Muscle of leg (tissue), 11 donors: ENCODE data around the gene FAM114A1. TPM values are rescaled to one million over a fixed set of nuclear protein-coding genes. Genes with fewer than 3 reads are reported as not detected.
"Not testable (repeated sequence)": the region's sequence is repeated elsewhere in the genome, so short reads cannot be mapped to it uniquely, and the experiment has no call there.

Source experiments
- DNase-seq: peaks from one replicate; pipeline ENCODE4 v3.0.0; 2013
- H3K27ac ChIP-seq: one replicate; pipeline ENCODE4 v1.5.1; 2013; ENCODE audit warnings: mild to moderate bottlenecking, low read length, control low read depth
- H3K27me3 ChIP-seq: one replicate; pipeline ENCODE4 v1.6.1; 2013; ENCODE audit warnings: low read length; ENCODE audit not compliant: control insufficient read depth, insufficient read depth
- H3K36me3 ChIP-seq: one replicate; pipeline ENCODE4 v1.6.1; 2013; ENCODE audit warnings: low read length; ENCODE audit not compliant: control insufficient read depth, insufficient read depth
- H3K4me1 ChIP-seq: one replicate; pipeline ENCODE4 v1.6.1; 2013; ENCODE audit warnings: low read length; ENCODE audit not compliant: control insufficient read depth, insufficient read depth
- H3K4me3 ChIP-seq: one replicate; pipeline ENCODE4 v1.5.1; 2013; ENCODE audit warnings: low read length, control low read depth
- H3K9me3 ChIP-seq: replicated peaks from 2 replicates; pipeline ENCODE4 v1.6.1; 2013; ENCODE audit warnings: low read depth, low read length; ENCODE audit not compliant: control insufficient read depth
- WGBS: methylation state at CpG from one replicate; pipeline ENCODE4 v1.1.5; 2013; ENCODE audit warnings: missing lambda C conversion rate; ENCODE audit not compliant: insufficient coverage; 5-methylcytosine and 5-hydroxymethylcytosine counted together
- polyA plus RNA-seq, 8 donors: library from polyadenylated mRNA; unstranded; fragments of 120-200 nt; gene quantifications; one replicate each; pipeline versions ENCODE4 v1.2.1 to v1.2.3, GENCODE V29; 2013; ENCODE audit warnings: inconsistent platforms in 1 of 8, low replicate concordance in 1 of 8; ENCODE audit not compliant: insufficient read length in 8 of 8, insufficient read depth in 1 of 8
- total RNA-seq: library from RNA; stranded (reverse); fragments of 120-200 nt; gene quantifications from one replicate; pipeline ENCODE4 v1.2.4, GENCODE V29; 2013

Gene FAM114A1
- total and polyA plus RNA-seq, 9 donors = 44.9 to 77.9 (median 54.2) TPM

DNA sequence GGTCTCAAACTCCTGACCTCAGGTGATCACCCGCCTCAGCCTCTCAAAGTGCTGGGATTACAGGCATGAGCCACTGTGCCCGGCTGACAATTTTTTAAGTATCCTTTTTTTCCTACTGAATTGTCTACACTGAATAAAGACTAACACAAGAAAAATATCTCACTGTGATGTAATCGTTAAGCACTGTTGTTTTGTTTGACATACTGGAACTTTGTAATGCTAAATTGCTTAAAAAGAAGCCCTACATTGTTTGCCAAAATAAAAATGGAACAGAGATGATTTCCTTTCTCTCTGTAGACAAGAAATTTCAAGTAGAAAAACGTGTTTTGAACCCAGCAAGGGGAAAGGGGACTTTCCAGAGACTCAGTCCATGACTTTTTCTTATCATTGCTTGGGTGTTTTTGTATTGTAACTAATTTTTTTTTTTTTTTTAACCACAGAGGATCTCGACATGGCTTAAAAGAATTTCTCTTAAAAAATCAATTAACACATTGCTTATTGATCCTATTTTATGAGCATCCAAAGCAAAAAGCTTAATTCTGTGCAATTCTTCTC is 89.7 kb downstream of the FAM114A1 start:
- peak; percentile 58 for DNase-seq
- no peaks in the 10 kb centered on the region for H3K4me1 ChIP-seq
- no peaks in the 10 kb centered on the region for H3K9me3 ChIP-seq
- H3K36me3 ChIP-seq = no peaks in the 10 kb centered on the region
- H3K4me3 ChIP-seq = no peak overlapping the region
- peaks cover 2% of the 10 kb centered on the region for H3K27me3 ChIP-seq
- no CpG with 5 or more reads among the region's 5 CpGs for WGBS
- H3K27ac ChIP-seq = no peak overlapping the region

GRCh38 chr4:38957893-38958292 is 90.3 kb downstream of the FAM114A1 start:
- no peaks in the 10 kb centered on the region for H3K27me3 ChIP-seq
- no CpG with 5 or more reads among the region's 3 CpGs for WGBS
- H3K4me3 ChIP-seq = no peak overlapping the region
- H3K27ac ChIP-seq = no peak overlapping the region
- no peaks in the 10 kb centered on the region for H3K36me3 ChIP-seq
- no peaks in the 10 kb centered on the region for H3K9me3 ChIP-seq
- no peak for DNase-seq
- H3K4me1 ChIP-seq = no peaks in the 10 kb centered on the region

- H3K36me3 ChIP-seq = no peaks in the 10 kb centered on the region
- H3K27me3 ChIP-seq = no peaks in the 10 kb centered on the region
- no peak overlapping the region for H3K4me3 ChIP-seq
- WGBS = no CpG with 5 or more reads among the region's 4 CpGs
- H3K27ac ChIP-seq = no peak overlapping the region
- H3K9me3 ChIP-seq = no peaks in the 10 kb centered on the region
- H3K4me1 ChIP-seq = no peaks in the 10 kb centered on the region
- DNase-seq = peak; percentile 66
Observed at GRCh38 chr4:38958453-38959190, 91.0 kb downstream of the FAM114A1 start.

DNA sequence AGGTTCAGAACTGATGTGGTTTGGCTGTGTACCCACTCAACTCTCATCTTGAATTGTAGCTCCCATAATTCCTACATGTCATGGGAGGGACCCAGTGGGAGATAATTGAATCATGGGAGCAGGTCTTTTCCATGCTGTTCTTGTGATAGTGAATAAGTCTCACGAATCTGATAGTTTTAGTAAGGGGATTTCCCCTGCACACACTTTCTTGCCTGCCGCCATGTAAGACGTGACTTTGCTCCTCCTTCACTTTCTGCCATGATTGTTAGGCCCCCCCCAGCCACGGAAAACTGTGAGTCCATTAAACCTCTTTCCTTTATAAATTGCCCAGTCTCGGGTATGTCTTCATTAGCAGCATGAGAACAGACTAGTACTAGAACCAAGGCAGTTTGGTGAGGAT is 91.6 kb downstream of the FAM114A1 start:
- WGBS = 92% methylated on average over 2 of the region's 5 CpGs
- H3K4me1 ChIP-seq = not testable (repeated sequence)

GRCh38 chr4:38964942-38965775 is 97.6 kb downstream of the FAM114A1 start:
- no peaks in the 10 kb centered on the region for H3K36me3 ChIP-seq
- WGBS = 86% methylated on average over 4 of the region's 11 CpGs

More for the DNA sequence above, 91.6 kb downstream of the FAM114A1 start:
- not testable (repeated sequence) for DNase-seq, H3K9me3 ChIP-seq, H3K27ac ChIP-seq, H3K27me3 ChIP-seq, H3K4me3 ChIP-seq, H3K36me3 ChIP-seq

GRCh38 chr4:38965866-38966265 is 98.3 kb downstream of the FAM114A1 start:
- H3K27me3 ChIP-seq = no peaks in the 10 kb centered on the region
- H3K4me1 ChIP-seq = no peaks in the 10 kb centered on the region
- no peak for DNase-seq
- WGBS = 58% methylated on average over 2 of the region's 3 CpGs
- no peak overlapping the region for H3K4me3 ChIP-seq
- no peaks in the 10 kb centered on the region for H3K36me3 ChIP-seq
- no peaks in the 10 kb centered on the region for H3K9me3 ChIP-seq
- no peak overlapping the region for H3K27ac ChIP-seq

More at GRCh38 chr4:38964942-38965775, 97.6 kb downstream of the FAM114A1 start:
- no peaks in the 10 kb centered on the region for H3K27me3 ChIP-seq
- H3K27ac ChIP-seq = no peak overlapping the region
- DNase-seq = no peak
- H3K9me3 ChIP-seq = no peaks in the 10 kb centered on the region
- no peaks in the 10 kb centered on the region for H3K4me1 ChIP-seq
- no peak overlapping the region for H3K4me3 ChIP-seq

GRCh38 chr4:38967260-38968095 is 99.9 kb downstream of the FAM114A1 start:
- no peaks in the 10 kb centered on the region for H3K27me3 ChIP-seq
- no peak overlapping the region for H3K4me3 ChIP-seq
- no peaks in the 10 kb centered on the region for H3K36me3 ChIP-seq
- peak; percentile 59 for DNase-seq
- no peaks in the 10 kb centered on the region for H3K9me3 ChIP-seq
- H3K27ac ChIP-seq = no peak overlapping the region
- 80% methylated on average over 1 of the region's 7 CpGs for WGBS
- no peaks in the 10 kb centered on the region for H3K4me1 ChIP-seq

- DNase-seq = no peak
- Histone ChIP-seq H3K4me3 (no peak overlapping the region), H3K27me3 (no peaks in the 10 kb centered on the region), H3K27ac (no peak overlapping the region), H3K36me3 (no peaks in the 10 kb centered on the region), H3K9me3 (no peaks in the 10 kb centered on the region), H3K4me1 (no peaks in the 10 kb centered on the region)
- no CpG with 5 or more reads among the region's 5 CpGs for WGBS
Observed at GRCh38 chr4:38968668-38969067, 101.1 kb downstream of the FAM114A1 start.

DNA sequence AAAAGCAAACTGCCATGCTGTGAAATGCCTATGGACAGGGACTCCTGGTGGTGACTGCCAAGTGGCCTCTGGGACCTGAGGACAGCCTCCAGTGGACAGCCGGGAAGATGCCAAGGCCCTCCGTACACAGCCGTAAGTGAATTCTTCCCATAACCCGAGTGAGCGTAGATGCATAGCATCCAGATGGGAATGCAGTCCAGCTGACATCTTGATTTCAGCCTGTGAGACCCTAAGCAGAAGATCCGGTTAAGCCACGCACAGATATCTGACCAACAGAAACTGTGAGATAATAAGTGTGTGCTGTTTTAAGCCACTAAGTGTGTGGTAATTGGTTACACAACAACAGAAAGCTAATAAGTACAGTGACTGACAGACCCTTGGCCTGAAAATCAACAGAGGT is 108.7 kb downstream of the FAM114A1 start:
- DNase-seq = no peak
- WGBS = 98% methylated on average over 6 of the region's 7 CpGs
- Histone ChIP-seq H3K4me1 (no peaks in the 10 kb centered on the region), H3K4me3 (no peak overlapping the region), H3K36me3 (no peaks in the 10 kb centered on the region), H3K27ac (no peak overlapping the region), H3K9me3 (no peaks in the 10 kb centered on the region), H3K27me3 (no peaks in the 10 kb centered on the region)
